ENCODE data around the gene ANKRD42. TPM values are rescaled to one million over a fixed set of nuclear protein-coding genes. Genes with fewer than 3 reads are reported as not detected.

The ANKRD42 gene
- 1 to 10 TPM; 3.1 to 5.0 (median 4.2) TPM for polyA plus RNA-seq

- peak; percentile 90 for DNase-seq
- peak within 1 kb of the TSS; percentile 98 to 100 (median 100) for H3K27ac Mint-ChIP-seq
- H3K4me3 Mint-ChIP-seq, result peak within 1 kb of the TSS; percentile 96 to 99 (median 98)
- H3K36me3 Mint-ChIP-seq, result peaks cover 6 to 9% (median 8%) of the 10 kb centered on the region in 3 donors
- peaks cover 16 to 24% (median 17%) of the 10 kb centered on the region in 3 donors for H3K27me3 Mint-ChIP-seq (ENCODE audit: low read depth in 3 of 3)
- H3K9me3 Mint-ChIP-seq, result no peaks in the 10 kb centered on the region
- peaks cover 47 to 58% of the 10 kb centered on the region in 2 donors for H3K4me1 Mint-ChIP-seq
Observed at GRCh38 chr11:83193315-83194280, at the start of gene ANKRD42. Gene ANKRD42, plus strand, starts transcription at chr11:83193712. Its CDS starts 959 bp downstream, at chr11:83194671.

DNA sequence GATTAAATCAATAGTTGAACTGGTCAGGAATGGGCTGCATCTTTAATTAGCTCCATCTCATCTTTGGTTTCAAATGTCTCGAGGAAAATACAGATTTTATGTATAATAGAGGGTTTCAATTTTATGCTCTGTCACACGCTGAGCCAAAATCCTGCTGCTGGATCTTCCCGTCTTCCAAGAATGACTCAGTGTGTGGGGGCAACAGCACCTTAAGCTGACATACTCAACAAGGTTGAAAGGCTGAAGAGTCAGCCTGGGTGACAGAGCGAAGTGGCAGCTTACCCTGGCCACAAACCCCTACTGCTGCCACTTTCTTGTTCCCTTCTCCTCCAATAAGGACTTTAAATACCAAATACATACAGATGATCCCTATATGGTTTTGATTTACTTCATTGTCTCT lies 45.6 kb upstream of the ANKRD42 start:
- Mint-ChIP-seq H3K36me3 (no peaks in the 10 kb centered on the region), H3K4me3 (no peak overlapping the region), H3K4me1 (no peaks in the 10 kb centered on the region), H3K27me3 (ENCODE audit: low read depth in 3 of 3) (peaks cover 0 to 2% (median 0%) of the 10 kb centered on the region in 3 donors), H3K9me3 (no peaks in the 10 kb centered on the region), H3K27ac (no peak overlapping the region)
- no peak for DNase-seq

DNA sequence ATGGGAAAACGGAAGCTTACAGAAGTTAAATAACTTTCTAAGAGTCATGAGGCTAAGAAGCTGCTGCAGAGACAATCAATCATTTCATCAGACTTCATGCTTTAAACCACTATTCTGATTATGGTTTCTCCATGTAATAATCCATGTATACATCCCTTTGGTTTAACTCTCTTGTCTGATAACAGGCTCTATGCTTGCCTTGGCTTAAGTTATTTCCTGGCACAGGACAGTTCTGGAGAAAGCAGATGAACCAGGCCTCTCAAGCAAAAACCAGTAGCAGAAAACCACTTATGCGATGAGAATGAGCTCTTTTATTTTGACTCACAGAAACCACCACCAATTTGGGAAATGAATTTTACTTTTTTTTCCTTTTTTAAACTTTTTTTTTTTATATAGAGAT lies 43.1 kb upstream of the ANKRD42 start:
- Mint-ChIP-seq H3K9me3 (no peaks in the 10 kb centered on the region), H3K4me1 (peaks cover 3 to 4% of the 10 kb centered on the region in 2 donors), H3K4me3 (no peak overlapping the region), H3K27me3 (ENCODE audit: low read depth in 3 of 3) (peaks cover 0 to 2% (median 0%) of the 10 kb centered on the region in 3 donors), H3K27ac (no peak overlapping the region), H3K36me3 (no peaks in the 10 kb centered on the region)
- DNase-seq, result no peak

DNA sequence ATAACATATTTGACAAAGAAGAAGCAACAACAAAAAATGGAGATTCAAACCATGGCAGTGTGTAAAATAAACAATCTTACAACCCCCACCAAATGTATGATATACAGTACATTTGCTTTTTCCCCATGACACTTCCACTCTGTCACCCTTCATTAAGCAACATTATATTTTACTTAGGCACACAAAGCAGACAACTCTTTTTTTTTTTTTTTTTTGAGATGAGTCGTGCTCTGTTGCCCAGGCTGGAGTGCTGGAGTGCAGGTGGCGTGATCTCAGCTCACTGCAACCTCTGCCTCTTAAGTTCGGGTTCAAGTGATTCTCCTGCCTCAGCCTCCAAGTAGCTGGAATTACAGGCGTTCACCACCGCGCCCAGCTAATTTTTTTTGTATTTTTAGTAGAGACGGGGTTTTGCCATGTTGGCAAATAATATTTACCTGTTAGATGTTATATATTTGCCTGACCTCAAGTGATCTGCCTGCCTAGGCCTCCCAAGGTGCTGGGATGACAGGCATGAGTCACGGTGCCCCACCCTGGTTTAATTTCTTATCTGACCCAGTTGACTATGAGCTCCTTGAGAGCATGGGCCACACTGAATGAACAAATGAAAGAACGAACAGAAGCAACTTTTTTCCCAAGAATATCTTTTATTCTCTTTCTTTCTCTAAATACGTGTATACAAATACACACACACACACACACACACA lies 42.1 kb upstream of the ANKRD42 start:
- no peaks in the 10 kb centered on the region for H3K9me3 Mint-ChIP-seq
- peaks cover 2 to 4% (median 2%) of the 10 kb centered on the region in 3 donors for H3K27me3 Mint-ChIP-seq (ENCODE audit: low read depth in 3 of 3)
- DNase-seq, result no peak
- no peak overlapping the region for H3K27ac Mint-ChIP-seq
- H3K36me3 Mint-ChIP-seq, result no peaks in the 10 kb centered on the region
- H3K4me1 Mint-ChIP-seq, result peaks cover 9 to 11% of the 10 kb centered on the region in 2 donors
- no peak overlapping the region for H3K4me3 Mint-ChIP-seq

DNA sequence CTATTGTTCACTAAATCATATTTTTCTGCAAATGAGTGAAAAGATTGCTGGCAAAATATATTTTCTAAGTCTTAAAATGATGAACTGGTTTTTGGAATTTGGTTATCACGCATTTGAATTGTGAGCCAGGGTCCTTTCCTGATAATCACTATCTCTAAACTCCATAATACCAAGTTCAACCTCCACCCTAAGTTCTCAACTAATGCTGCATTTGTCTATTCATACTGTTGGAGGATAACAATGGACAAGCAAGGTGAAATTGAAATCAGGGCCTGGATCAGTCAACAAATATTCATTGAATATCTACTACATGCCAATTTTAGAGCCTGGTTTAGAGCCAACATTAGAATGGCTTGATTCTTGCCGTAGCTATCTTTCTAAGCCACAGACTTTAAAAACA lies 41.2 kb upstream of the ANKRD42 start:
- H3K4me1 Mint-ChIP-seq, result peaks cover 9 to 11% of the 10 kb centered on the region in 2 donors
- no peak overlapping the region for H3K27ac Mint-ChIP-seq
- DNase-seq, result no peak
- no peaks in the 10 kb centered on the region for H3K9me3 Mint-ChIP-seq
- no peak overlapping the region for H3K4me3 Mint-ChIP-seq
- peaks cover 0 to 3% (median 0%) of the 10 kb centered on the region in 3 donors for H3K36me3 Mint-ChIP-seq
- H3K27me3 Mint-ChIP-seq (ENCODE audit: low read depth in 3 of 3), result peaks cover 10 to 12% (median 10%) of the 10 kb centered on the region in 3 donors

DNA sequence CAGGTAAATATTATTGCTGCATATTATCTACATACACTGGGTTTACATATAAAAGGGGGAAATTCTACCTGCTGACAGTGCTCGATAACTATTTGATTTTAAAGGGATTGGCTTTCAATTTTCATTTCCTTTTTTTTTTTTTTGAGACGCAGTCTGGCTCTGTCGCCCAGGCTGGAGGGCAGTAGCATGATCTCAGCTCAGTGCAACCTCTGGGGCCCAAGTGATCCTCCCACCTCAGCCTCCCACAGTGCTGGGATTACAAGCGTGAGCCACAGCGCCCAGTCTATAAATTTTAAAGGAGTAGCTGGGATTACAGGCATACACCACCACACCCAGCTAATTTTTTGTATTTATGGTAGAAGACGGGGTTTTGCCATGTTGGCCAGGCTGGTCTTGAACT lies 39.7 kb upstream of the ANKRD42 start:
- peaks cover 15 to 23% (median 20%) of the 10 kb centered on the region in 3 donors for H3K27me3 Mint-ChIP-seq (ENCODE audit: low read depth in 3 of 3)
- no peak overlapping the region for H3K27ac Mint-ChIP-seq

GRCh38 chr11:83156144-83156995 lies 37.1 kb upstream of the ANKRD42 start:
- Mint-ChIP-seq H3K4me3 (peak overlapping the region; percentile 99 to 100 (median 100)), H3K27ac (peak overlapping the region; percentile 97 to 100 (median 100)), H3K4me1 (peaks cover 37 to 43% of the 10 kb centered on the region in 2 donors), H3K27me3 (ENCODE audit: low read depth in 3 of 3) (peaks cover 23 to 29% (median 23%) of the 10 kb centered on the region in 3 donors), H3K36me3 (peaks cover 0 to 8% (median 5%) of the 10 kb centered on the region in 3 donors), H3K9me3 (no peaks in the 10 kb centered on the region)
- peak in 2 of 3 donors; percentile 98 to 99 for DNase-seq

More for the DNA sequence above, 39.7 kb upstream of the ANKRD42 start:
- Mint-ChIP-seq H3K4me1 (peaks cover 12 to 17% of the 10 kb centered on the region in 2 donors), H3K9me3 (no peaks in the 10 kb centered on the region), H3K4me3 (no peak overlapping the region), H3K36me3 (peaks cover 0 to 3% (median 0%) of the 10 kb centered on the region in 3 donors)
- DNase-seq, result no peak

GRCh38 chr11:83156996-83157593 lies 36.4 kb upstream of the ANKRD42 start, which contains the start of gene PCF11:
Gene PCF11, plus strand, starts transcription at chr11:83157131. Its CDS starts 309 bp downstream, at chr11:83157440.
- Mint-ChIP-seq H3K4me3 (peak within 1 kb of the TSS; percentile 99 to 100 (median 100)), H3K36me3 (peaks cover 0 to 8% (median 5%) of the 10 kb centered on the region in 3 donors), H3K4me1 (peaks cover 45 to 50% of the 10 kb centered on the region in 2 donors), H3K27me3 (ENCODE audit: low read depth in 3 of 3) (peaks cover 23 to 29% (median 23%) of the 10 kb centered on the region in 3 donors), H3K27ac (peak within 1 kb of the TSS; percentile 97 to 100 (median 100)), H3K9me3 (no peaks in the 10 kb centered on the region)
- DNase-seq, result peak in 1 of 3 donors; percentile 99

DNA sequence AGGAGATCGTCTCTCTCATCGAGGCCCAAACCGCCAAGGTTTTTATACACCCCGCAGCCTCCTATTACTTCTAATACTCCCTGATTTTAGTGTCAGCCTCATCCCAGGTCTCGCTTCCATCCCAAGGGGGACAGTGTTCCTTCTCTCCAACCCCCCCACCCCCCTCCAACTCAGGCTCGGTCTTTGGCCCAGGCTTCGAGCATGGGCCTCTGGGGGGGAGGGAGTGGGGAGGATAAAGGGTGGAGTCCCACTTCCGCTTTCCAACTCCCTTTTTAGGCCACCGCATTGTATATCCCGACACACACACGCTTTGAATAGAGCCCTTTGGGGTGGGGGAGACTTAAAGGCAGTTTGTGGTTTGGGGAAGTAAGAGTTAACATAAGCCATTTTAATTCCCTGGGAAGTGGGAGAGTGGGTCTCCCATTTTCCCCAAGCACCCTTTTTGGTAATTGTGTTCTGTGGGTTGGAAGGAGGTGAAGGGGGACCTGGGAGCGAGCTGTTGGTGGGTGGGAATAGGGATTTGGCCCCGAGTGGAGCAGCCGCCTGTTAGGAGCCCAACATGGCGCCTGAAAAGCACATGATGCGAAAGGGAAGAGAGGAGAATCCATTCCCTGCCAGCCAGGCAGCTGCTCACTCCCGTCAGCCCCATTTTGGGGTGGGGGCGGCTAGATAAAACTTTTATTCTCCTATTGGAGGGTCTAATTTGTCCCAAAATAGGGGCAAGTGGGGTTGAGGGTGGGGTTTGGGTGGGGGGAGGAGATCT lies 35.7 kb upstream of the ANKRD42 start:
- peaks cover 51 to 57% of the 10 kb centered on the region in 2 donors for H3K4me1 Mint-ChIP-seq
- H3K27ac Mint-ChIP-seq, result peak overlapping the region; percentile 97 to 100 (median 100)
- DNase-seq, result peak; percentile 53 to 55 (median 54)
- peaks cover 0 to 8% (median 5%) of the 10 kb centered on the region in 3 donors for H3K36me3 Mint-ChIP-seq
- H3K27me3 Mint-ChIP-seq (ENCODE audit: low read depth in 3 of 3), result peaks cover 23 to 30% (median 24%) of the 10 kb centered on the region in 3 donors
- H3K4me3 Mint-ChIP-seq, result peak overlapping the region; percentile 99 to 100 (median 100)
- H3K9me3 Mint-ChIP-seq, result no peaks in the 10 kb centered on the region

DNA sequence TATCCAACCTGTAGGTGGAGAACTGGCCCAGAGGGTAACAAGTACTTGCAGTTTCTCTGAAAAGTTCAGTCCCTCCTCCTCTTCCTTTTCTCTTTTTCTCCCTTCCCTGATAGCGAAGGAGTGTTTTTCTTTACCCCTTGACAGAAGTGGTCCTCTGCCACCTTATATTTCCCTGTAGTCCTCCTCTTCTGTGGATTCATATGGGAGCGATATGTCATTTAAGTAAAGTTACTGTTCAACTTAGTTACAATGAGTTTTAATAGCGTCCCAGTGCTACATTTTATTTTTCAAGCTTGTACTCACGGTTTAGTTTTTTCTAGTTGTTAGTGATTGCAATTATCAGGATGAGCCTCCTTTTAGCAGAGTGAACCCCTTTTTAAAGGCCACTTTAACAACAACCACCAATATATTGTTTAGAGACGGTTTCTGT lies 35.1 kb upstream of the ANKRD42 start:
- no peak for DNase-seq
- Mint-ChIP-seq H3K36me3 (peaks cover 0 to 8% (median 5%) of the 10 kb centered on the region in 3 donors), H3K27ac (peak overlapping the region; percentile 97 to 100 (median 100)), H3K4me3 (peak overlapping the region; percentile 99 to 100 (median 100)), H3K27me3 (ENCODE audit: low read depth in 3 of 3) (peaks cover 23 to 33% (median 25%) of the 10 kb centered on the region in 3 donors), H3K9me3 (no peaks in the 10 kb centered on the region), H3K4me1 (peaks cover 54 to 63% of the 10 kb centered on the region in 2 donors)

DNA sequence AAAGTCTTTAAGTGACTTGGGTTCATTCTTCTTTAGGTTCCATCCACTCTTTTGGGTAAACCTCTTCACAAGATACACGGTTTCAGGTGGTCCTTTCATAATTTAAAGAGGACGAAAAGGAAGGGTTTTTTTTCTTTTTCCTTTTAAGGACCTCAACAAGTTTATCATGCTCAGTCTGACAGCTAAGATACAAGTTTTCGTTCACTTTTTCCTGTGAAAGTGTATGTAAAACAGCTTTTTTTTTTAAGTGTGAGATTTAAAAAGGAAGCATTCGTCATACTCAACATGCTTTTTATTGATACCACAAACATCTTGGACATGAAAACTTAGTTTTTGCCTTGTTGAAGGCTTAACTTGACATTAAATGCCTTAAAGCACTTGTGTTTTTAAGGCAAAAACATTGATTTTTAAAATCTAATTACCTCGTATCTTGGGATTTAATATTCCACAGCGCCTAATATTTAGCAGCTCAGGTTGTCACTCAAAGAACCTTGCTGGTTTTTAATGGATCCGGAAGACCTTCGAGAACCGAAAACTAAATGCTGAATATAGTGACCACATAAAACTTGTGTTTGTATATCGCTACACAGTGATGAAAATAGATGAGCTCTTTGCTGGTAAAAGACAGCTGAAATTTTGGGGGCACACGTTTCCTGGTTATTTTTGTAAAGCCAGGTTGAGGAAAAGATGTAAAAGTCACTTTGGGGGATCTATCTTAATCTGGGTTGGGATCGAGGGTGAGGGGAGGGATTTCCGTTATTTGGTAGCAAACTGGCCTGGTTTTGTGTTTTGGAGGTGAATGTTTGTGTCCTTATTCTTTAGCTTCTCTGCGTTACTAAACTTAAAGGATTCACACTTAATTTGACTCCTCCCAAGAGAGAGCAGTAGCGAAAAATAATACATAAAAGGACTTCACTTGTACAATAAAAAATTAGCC lies 34.3 kb upstream of the ANKRD42 start:
- peak; percentile 41 to 48 (median 44) for DNase-seq
- H3K36me3 Mint-ChIP-seq, result peaks cover 3 to 8% (median 5%) of the 10 kb centered on the region in 3 donors
- peak overlapping the region; percentile 97 to 100 (median 100) for H3K27ac Mint-ChIP-seq
- H3K9me3 Mint-ChIP-seq, result no peaks in the 10 kb centered on the region
- peaks cover 23 to 33% (median 25%) of the 10 kb centered on the region in 3 donors for H3K27me3 Mint-ChIP-seq (ENCODE audit: low read depth in 3 of 3)
- H3K4me3 Mint-ChIP-seq, result peak overlapping the region; percentile 99 to 100 (median 100)
- peaks cover 58 to 71% of the 10 kb centered on the region in 2 donors for H3K4me1 Mint-ChIP-seq

Data from immature natural killer cell (primary cell).